Hindlimb muscle (tissue), 1 donor: ENCODE measurements around the gene SNCB. TPM values are rescaled to one million over a fixed set of nuclear protein-coding genes. Genes with fewer than 3 reads are reported as not detected.

Experiments
- DNase-seq: peaks from one replicate; pipeline ENCODE4 v3.0.0-alpha.2; 2013
- polyA plus RNA-seq: library from polyadenylated mRNA; unstranded; fragments of 120-200 nt; gene quantifications from one replicate; pipeline ENCODE4 v1.2.1, GENCODE V29; 2013; ENCODE audit not compliant: insufficient read length

The SNCB gene
- polyA plus RNA-seq, 1 donor, result not detected

DNA sequence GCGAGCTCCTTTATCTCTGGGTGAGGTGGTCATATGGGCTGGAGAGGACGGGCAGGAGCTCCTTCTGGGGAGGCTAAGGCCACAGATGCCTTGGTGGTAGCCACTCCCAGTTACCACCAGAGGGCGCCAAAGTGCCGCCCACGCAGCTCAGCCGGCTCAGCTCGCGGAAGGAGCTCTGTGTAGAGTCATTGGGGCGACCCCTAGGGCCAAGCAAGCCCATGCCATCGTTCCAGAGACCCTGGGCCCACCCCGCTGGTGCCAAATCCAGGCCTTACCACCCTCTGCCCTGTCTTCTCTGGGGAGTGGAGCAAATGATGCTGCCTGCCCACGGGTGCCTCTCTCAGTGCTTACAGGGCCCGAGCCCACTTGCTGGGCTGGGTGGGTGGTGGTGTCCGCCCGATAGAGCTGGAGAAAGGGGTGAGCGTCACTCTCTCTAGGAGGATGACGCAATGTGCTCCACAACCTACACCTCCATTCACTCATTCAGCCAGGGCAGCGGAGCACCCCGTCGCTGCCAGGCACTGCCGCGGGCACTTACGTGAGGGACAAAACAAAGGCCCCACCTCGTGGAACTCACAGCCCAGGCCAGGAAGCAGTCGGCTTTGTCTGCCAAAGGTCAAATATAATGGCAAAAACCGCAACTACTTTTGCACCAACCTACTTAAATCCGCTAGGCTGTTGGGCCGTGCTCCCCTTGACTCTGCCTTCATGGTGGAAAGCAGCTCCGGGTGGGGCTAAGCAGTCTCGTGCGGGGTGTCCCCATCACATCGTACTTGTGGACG lies 30.7 kb upstream of the SNCB start:
- peak; percentile 83 for DNase-seq

DNA sequence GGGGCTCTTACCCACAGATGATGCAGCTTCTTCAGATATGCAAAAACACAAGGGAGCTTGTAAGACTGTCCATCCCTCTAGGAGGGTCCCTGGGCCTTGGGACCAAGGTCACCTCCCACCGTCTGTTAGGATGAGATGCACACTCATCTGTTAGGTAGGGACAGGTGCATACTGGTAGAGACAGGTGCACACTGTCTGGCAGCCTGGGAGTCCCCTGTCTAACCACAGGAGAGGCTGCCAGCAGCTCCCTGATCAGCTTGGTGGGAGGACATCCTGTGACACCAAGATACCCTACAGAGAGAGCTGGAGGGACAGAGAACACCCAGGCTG lies 30.2 kb upstream of the SNCB start:
- no peak for DNase-seq

DNA sequence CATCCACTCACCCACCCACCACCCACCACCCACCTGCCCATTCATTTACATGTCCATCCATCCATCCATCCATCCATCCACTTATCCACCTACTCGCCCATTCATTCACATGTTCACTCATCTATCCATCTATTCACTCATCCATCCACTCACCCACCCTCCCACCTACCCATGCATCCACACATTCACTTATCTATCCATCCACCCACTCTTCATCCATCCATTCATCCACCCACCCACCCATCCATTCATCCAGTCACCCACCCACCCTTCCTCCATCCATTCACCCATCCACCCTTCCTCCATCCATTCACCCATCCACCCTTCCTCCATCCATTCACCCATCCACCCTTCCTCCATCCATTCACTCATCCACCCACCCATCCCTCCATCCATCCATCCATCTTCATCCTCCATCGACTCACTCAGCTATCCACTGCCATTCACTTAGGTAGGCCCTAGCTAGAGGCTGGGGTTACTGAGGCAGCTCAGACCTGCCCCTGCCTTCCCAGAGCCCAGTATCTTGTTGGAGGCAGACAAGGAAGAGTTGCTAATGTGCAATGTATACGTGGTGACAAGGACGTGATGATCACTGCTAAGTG lies 29.6 kb upstream of the SNCB start:
- DNase-seq, result no peak

DNA sequence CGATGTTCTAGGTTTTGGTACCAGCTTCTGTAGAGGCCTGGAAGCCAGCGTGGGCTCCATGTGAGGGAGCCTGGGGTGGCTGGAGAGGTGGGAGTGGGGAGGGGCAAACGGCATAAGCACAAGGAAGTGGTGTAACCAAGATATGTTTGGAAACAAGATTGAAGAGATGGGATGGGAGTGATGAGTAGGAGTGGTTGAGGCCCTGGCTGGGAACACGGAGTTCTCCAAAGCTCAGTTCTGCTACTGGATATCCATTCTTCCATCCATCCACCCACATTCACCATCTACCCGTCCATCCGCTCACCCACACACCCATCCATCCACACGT lies 29.1 kb upstream of the SNCB start:
- no peak for DNase-seq

DNA sequence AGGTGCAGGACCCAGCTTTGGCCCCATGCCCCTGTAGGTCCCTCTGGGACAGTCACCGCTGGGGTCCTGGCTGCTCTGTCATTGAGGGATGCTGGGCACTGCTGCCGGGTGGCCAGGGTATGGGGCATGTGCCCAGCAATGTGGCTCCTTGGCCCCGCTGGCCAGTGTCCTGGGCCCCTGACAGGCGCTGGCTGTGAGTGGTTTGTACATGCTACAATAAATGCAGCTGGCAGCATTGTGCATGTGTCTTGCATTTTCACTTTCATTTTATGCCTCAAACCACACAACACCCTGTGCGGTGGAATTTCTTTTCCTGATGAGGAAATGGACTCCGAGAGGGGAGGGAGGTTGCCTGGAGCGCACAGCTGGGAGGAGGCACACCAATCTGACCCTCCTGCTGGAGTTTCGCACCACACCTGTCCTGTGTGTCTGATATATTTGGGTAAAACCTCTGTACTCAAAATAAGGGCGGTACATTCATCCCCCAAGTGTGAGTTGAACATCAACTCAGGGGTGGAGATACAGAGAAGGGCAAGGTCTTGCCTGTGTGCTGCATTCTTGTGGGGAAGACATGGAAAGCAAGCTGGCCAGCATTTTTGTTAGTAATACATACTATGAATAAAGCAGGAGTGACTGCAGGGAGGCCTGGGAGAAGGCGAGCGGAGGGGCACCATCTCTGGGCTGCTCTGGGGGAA lies 28.6 kb upstream of the SNCB start:
- no peak for DNase-seq

DNA sequence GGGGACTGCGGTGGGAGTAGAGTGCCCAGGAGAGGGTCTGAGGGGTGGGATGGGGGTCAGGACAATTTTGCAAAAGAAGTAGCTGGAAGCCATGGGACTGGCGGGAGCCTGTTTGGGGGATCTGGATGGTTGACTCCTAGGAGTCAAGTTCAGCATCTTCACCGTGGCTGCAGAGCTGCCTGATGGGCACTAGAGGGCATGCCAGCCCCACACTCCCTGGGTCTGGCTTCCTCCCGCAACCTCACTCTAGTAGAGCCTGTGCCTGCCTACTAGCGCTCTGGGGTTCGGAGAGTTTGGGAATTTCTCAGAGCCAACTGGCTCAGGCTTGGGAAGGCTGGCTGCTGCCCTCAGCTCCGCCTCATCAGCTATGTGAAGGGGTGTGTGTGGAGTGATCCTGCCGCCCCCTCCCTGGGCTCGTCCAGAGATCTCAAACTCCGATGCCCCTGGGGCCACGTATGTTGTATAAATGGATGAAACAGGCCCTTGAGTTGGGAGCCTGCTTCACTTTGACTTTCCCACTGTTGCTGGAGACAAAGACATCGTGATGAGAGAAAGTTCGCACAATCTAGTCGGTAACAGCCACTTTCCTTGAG lies 27.8 kb upstream of the SNCB start:
- peak; percentile 59 for DNase-seq

DNA sequence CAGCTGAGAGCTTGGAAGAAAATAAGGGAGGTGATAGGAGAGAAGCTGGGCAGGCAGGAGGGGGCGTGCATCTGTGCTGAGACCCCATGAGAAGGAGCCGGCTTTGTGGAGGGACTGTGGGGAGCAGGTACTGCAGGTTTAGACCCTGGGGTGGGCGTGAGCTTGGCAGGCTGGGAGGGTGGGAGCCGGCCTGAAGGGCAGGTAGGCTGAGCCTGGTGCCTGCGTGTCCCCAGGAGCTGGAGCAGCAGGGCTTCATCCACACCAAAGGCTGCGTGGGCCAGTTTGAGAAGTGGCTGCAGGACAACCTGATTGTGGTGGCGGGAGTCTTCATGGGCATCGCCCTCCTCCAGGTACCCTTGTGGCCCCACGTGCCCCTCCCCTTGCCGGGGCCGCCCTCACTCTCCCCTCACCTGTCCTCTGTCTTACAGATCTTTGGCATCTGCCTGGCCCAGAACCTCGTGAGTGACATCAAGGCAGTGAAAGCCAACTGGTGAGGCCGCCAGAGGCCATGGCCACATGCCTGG lies 26.2 kb upstream of the SNCB start:
- DNase-seq, result no peak

DNA sequence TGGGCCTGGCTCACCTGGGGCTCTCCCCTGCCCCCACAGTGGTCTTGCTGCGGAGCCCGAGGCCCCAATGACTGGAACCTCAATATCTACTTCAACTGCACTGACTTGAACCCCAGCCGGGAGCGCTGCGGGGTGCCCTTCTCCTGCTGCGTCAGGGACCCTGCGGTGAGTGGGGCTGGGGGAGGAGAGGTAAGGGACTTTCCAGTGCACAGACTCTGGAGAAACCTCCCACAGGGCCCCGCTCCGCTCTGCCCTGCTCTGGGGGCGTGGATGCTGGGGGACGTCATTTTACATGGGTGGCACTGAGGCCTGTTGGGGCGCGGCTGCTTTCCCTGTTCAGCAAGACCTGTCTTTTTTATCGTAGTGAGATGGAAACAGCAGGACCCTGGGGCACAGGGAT lies 24.5 kb upstream of the SNCB start:
- DNase-seq, result no peak

DNA sequence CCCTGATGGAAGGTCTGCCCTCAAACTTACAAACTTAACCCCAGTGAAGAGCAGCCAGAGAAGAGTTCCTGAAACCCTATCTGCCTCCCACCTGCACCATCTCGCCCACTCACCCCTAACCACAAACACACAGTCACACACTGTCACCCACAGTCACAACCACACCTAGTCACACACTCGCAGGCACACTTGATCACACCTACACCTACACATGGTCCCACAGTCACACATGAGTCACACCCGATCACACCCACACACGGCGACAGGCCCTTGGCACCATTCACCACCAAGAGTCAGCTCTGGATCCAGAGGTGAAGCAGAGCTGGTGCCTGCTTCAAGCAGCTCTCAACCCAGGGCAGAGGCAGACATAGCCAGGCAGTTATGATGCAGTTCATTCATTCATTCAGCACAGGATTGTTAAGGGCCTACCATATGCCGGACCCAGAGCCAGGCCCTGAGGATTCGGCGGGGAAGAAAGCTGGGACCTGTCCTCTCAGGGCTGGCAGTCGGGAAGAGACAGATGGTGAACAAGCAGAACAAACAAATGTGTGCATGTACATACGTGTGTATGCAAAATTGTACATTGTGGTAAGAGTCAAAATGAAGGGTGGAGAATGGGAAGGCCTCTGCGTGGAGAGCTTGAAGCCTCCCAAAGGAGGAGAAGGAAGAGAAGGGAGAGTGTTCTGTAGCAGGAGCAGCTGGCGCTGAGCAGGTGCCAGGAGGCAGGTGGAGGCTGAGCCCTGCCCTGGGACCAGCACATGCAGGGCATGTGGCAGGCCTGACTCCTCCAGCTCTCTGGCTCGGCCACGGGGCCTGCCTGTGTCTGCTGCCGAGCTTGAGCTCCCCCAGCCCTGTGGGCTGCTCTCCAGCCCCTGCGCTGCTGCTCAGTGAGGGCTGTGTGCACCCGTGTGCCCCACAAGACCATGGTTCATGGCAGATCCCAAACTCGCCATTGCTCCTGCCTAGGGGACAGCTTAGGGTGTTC lies 23.4 kb upstream of the SNCB start:
- no peak for DNase-seq

DNA sequence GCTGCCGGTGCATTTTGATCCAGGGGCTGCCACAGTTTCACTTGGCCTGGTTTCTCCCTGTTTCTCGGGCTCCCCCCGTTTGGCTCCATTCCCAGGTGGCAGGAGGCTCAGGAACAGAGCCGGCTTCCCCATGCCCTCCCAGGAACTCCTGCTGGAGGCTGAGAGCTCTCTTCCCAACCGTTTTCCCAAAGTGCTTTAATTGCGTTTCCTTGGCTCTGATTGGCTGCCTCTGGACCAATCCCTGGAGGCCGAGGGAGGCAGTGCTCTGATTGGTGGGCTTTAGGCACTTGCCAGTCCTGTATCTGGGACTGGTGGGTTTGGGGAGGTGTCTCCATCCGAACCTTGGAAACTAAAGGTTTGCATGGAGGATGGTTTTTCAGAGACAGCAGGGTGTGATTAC lies 21.8 kb upstream of the SNCB start:
- DNase-seq, result no peak

DNA sequence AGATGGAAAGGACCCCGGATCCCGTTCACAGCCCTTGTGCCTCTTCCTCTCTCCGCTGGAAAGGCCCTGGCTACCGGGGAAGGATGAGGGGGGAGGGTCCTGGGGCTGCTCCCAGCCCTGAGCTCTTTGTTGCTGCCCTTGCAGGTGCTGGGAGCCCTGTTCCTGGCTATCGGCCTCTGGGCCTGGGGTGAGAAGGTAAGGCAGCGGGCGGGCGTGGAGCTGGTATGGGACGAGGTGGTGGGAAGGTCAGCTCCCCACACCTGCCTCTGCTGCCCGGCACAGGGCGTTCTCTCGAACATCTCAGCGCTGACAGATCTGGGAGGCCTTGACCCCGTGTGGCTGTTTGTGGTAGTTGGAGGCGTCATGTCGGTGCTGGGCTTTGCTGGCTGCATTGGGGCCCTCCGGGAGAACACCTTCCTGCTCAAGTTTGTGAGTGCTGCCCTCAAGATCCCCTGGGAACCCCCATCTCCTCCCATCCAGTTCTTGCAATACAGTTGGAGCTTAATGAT lies 21.2 kb upstream of the SNCB start:
- DNase-seq, result no peak

DNA sequence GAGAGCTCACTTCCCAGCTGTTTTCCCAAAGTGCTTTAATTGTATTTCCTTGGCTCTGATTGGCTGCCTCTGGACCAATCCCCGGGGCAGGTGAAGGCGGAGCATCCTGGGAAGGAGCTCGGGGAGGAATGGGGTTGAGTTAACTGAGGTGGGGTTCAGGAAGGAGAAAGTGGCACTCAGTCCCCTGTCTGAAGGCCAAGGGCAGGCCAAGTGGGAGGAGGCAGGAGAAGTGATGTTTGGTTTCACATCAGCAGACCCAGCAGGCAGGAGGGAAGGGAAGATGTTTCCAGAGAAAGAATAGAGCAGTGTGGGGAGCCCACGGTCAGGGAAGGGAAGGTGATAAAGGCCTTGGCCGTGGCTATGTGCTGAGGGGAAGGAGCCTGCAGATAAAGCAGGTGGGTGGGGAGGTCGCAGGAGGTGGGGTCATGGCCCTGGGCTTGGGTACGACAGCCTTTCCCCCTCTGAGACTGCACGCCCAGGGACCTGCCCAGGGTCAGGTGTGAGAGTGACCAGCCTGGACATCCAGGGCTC lies 20.1 kb upstream of the SNCB start:
- no peak for DNase-seq

DNA sequence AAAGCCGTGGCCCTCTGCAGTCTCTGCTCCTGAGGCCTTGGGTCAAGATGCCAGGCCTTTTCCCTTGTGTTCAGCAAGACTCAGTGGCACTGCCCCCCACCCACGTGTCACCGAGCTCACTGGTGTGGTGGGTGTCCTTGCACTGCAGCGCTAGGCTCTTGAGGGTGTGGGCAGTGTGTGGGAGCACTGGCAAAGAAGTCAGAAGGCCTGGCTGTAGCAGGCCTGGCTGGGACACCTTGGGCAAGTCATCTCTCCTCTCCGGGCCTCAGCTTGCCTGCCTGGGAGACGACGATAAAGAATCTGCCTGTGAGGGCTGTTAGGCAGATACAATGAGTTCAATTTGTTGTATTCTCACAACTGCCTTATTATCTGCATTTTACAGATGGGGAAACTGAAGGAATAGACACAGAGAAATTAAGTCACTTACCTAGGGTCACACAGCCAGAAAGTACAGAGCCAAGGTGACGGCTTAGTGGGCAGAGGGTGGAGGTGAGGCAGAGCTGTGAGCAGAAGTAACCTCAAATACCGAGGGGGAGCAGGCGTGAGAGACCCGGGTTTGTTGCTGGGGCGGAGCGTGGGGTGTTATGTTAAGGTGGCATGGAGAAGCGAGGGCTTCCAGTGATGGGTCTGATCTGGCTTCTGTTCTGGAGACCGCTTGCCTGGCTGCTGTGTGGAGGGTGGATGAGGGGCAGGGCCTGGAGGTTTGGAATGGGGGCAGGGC lies 18.3 kb upstream of the SNCB start:
- DNase-seq, result no peak

DNA sequence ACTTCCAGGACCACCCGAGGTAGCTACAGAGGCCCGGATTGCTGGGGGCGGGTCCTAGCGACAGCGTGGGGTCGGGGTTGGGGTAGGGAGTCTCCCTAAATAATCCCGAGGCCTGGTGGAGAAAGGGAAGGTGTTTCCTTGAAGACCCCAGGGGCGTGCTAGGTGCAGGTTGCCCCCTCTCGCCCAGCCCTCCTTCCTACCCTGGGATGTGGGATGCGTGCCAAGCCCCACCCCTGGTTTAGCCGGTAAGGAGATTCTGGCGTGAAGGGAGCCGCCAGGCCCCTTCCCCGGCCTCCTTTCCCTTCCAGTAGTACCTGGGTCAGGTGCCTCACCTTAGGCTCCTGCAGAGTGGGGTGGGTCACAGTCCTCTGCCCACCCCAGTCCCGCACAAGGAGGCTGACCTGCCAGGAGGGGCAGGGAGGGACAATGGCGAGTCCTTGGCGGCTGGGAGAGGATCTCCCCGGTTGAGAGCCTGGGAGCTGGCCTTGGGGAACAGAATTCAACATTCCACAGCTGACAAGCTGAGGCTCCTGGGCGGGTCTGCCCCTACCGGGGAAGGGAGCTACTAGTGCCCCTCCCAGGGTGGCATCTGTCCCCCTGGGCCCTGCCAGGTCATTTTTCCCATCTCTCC lies 17.6 kb upstream of the SNCB start:
- peak; percentile 43 for DNase-seq

DNA sequence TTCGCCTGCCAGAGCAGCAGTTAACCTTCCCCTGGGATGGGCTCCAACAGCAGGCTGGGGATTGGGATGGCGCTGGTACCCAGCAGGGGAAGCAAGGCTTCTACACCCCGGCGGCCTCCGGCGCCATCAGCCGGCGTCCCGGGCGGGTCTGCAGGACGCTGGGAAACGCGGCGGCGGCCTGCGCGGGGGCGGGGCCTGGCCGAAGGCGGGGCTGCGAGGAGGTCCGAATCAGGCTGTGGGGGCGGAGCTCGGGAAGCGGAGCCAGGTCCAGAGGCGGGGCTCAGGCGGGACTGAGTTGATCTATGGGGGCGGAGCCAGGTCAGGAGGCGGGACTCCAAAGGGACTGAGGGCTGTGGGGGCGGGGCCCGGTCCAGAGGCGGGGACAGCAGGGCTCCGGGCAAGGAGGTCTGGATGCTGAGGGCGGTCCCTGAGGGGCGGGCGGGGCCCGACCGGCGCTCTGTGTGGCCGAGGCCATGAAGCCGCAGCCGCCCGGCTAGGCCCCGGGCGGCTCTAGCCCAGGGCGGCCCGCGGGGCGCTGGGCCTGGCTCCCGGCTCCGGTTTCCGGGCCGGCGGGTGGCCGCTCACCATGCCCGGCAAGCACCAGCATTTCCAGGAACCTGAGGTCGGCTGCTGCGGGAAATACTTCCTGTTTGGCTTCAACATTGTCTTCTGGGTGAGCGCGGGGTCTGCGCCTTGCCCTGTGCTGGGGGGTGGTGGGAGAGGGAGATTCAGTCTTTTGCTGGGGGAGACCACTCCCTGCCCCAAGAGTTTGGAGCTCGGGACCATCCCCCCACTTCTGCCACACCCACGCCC lies 16.9 kb upstream of the SNCB start, which contains the start of gene TSPAN17:
TSS of gene TSPAN17 (plus strand) at position 455 of the 813 bp plus-strand sequence. CDS start at position 587, 132 bp downstream.
- peak; percentile 100 for DNase-seq

DNA sequence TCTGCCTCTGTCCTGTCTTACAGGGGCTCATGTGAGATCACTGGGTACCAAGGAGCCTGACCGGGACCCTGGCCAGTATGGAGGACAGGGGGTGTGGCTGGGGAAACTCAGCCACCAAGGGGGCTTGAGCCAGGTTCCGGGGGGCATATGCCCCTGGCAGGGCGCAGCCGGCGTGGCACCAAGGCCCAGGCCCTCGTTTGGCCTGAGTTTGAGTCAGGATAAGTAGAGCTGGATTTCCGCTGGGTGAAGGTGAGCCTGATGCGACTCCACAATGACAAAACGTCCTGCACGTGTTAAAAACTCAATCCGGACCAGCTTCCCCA lies 16.3 kb upstream of the SNCB start:
- no peak for DNase-seq

DNA sequence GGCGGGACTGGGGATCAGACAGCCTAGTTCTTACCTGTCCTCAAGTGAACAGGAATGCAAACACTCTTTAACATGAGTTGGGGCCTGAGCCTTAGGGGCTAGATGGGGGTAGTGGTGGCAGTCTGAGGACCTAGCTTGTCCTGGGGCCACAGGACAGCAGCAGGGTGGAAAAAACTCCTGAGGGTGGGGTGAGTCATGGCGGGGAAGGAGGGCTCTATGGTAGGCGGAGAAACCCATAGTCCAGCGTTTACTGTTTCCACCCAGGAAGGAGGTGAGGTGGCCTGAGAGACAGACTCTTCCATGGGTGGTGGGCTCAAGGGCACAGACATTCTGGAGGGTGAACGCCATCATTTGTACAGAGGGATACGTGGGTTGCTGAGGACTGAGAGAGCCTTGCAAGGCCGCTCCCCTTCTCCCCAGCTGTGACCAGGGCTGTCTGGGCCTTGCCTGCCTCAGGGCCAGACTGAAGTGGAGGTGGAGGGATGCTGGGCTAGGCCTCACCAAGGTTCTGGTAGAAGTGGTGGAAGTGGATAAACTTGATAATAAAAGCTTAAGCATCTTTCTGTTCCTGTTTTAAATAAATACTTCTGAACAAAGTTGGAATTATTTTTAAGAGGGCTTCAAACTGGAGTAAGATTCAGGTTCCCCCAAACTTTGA lies 15.8 kb upstream of the SNCB start:
- DNase-seq, result no peak

DNA sequence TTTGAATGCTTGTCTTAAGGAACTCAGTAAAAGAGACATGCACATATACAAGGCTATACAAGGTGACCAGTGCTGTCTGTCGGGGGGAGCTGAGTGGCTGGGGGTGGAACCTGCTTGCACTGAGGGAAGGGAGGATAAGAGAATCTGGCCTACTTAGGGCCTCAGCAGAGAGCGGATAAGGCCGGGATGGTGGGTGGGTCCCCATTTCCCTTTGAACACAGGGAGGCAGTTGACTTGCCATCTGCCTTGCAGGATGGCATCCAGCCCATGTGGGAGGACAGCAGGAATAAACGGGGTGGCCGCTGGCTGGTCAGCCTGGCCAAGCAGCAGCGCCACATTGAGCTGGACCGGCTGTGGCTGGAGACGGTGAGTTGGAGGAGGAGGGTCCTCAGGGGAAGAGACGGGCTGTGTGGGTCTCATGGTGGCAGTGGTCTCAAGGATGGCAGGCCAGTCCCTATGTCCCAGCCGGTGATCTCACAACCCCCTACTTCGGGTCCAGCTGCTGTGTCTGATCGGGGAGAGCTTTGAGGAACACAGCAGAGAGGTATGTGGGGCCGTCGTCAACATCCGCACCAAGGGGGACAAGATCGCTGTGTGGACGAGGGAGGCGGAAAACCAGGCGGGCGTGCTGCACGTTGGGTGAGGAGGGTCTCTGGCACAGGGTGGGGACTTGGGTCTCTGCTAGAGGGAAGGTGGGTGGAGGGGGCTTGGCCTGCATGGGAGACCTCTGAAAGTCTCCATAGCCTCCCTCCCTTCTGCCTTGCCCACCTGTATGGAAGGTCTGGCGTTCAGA lies 14.7 kb upstream of the SNCB start:
- DNase-seq, result no peak
